ENCODE data around the gene SFPQ.
"Not testable (repeated sequence)": the region's sequence is repeated elsewhere in the genome, so short reads cannot be mapped to it uniquely, and the experiment has no call there.

SFPQ gene, protein sequence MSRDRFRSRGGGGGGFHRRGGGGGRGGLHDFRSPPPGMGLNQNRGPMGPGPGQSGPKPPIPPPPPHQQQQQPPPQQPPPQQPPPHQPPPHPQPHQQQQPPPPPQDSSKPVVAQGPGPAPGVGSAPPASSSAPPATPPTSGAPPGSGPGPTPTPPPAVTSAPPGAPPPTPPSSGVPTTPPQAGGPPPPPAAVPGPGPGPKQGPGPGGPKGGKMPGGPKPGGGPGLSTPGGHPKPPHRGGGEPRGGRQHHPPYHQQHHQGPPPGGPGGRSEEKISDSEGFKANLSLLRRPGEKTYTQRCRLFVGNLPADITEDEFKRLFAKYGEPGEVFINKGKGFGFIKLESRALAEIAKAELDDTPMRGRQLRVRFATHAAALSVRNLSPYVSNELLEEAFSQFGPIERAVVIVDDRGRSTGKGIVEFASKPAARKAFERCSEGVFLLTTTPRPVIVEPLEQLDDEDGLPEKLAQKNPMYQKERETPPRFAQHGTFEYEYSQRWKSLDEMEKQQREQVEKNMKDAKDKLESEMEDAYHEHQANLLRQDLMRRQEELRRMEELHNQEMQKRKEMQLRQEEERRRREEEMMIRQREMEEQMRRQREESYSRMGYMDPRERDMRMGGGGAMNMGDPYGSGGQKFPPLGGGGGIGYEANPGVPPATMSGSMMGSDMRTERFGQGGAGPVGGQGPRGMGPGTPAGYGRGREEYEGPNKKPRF

DNA sequence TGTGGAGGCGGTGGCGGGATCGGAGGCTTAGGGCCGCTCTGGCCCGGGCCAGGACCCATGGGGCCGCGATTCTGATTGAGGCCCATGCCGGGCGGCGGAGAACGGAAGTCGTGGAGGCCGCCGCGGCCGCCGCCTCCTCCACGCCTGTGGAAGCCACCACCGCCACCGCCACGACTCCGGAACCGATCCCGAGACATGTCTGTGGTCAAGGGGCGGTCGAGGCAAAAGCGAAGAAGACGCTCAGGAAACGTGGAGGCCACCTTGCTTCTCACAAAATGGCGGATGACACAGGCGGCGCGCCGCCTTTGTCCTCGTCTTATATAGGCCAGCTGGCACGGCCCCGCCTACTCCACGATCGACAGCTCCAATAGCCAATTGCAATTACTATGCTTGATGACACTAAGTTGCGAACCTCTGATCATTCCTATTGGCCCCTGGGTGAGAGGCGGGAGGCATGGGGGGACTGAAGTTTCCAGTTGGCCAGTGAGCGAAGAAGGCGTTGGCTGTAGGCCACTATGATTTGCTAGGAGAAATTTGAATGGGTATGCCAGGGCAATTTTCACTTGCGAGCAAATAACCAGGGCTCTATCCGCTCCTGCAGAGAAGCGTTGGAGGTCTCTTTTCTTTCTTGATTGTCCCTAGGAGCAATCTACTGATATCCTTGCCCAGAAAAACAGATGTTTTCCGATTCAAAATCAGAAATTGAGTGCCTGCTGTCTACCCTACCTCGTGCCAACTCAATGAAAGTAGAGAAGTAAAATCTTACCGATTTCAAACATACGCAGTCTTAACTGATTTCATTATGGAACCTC, at the start of gene SFPQ:
Gene SFPQ (minus strand): TSS at position 293 of the 812 bp plus-strand sequence. CDS start 96 bp downstream, at position 197.
- peak; percentile 99 for DNase-seq

DNA sequence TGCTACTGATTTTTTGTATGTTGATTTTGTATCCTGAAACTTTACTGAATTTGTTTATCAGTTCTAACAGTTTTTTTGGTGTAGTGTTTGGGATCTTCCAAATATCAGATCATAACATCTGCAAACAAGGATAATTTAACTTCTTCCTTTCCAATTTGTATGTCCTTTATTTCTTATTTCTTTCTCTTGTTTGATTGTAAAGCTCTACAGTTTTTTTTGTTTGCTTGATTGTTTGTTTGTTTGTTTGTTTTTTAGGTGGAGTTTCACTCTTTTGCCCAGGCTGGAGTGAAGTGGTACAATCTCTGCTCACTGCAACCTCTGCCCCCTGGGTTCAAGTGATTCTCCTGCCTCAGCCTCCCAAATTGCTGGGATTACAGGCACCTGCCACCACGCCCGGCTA, 43.8 kb upstream of the SFPQ start:
- DNase-seq, result not testable (repeated sequence)

DNA sequence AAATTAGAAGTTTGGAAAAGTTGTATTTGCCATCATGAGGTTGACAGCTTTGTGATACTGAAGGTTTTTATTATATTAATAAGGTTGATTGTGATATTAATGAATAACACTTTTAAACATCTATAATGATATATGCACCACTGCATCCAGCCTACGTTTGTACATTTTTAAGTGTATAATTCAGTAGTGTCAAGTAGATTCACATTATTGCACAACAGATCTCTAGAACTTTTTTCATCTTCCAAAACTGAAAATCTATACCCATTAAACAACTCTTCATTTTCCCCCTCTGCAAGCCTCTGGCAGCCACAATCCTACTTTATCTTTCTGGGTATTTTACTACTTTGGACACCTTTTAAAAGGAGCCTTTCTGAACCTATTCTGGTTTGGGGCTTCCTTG, 38.3 kb upstream of the SFPQ start:
- DNase-seq, result no peak

GRCh38 chr1:35229587-35230360, 36.8 kb upstream of the SFPQ start:
- DNase-seq, result no peak

DNA sequence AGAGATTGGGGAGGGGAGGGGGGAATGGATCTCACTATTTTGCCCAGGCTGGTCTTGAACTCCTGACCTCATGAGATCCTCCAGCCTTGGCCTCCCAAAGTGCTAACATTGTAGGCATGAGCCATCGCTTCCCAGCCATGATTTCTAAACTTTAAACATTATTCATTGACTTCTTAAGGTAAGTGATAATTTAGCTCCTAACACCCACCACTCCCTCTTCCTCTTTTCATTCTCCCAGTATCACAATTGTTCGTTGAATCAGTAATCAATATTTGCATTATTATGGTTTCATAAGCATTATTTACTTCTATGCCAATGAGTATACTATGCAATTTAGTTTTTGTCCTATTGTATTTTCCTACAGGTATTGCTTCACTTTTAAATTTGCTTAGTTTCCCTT, 33.6 kb upstream of the SFPQ start:
- DNase-seq, result no peak

GRCh38 chr1:35223084-35223630, 30.2 kb upstream of the SFPQ start:
- DNase-seq, result no peak

DNA sequence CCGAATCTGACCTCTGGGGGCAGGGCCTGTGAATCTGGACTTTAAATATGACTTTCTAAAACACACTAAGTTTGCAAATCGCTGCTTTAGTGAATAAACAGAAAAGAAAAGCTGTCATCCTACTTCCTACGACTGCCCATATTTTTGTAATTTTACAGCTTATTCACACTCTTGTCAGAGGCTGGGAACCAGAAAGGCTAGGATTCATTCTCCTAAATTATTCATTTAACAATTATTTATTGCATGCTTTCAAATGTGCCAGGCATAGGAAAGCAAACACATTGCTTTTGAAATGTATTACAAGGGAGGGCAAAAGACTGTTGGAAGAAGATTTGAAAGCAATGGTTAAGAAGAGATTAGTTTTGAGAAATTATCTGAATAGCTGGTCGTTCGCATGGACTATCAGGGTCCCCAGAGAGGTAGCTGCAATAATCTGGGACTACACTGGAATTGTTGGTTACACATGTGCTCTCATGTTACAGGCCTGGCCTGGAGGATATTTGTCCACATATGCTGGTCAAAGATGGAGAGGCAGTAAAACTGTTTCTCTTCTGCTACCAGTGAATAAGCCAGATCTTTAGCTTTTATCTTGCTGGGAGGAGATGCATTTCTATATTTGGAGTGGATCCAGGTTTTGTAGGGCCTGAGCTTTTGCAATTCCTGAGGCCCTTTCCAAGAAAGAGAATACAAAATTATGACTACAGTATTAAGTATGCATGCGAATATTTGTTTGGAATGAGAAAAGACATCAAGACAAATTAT, 29.6 kb upstream of the SFPQ start:
- no peak for DNase-seq

- DNase-seq, result no peak
These were observed 28.0 kb upstream of the SFPQ start for GRCh38 chr1:35220976-35221375.

DNA sequence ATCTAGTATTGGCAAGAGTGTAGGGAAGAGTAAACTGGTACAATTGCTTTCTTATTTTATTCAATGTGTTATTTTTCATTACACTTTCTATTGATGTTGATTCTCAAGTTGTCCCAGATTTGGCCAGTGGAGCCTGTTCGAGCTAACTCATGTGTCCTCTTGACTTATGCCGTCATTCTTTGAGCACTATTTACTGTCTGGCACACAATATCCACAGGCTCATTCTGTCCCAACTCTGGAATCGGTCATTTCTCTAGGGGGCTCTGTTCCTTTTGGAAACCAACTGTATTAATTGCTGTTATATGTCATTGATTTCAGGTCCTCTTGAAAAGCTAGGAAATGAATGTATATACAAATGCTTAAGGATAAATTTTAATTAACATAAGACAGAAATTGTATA, 22.4 kb upstream of the SFPQ start:
- DNase-seq, result no peak

- DNase-seq, result no peak
These were observed 18.1 kb upstream of the SFPQ start for GRCh38 chr1:35211120-35211414.

DNA sequence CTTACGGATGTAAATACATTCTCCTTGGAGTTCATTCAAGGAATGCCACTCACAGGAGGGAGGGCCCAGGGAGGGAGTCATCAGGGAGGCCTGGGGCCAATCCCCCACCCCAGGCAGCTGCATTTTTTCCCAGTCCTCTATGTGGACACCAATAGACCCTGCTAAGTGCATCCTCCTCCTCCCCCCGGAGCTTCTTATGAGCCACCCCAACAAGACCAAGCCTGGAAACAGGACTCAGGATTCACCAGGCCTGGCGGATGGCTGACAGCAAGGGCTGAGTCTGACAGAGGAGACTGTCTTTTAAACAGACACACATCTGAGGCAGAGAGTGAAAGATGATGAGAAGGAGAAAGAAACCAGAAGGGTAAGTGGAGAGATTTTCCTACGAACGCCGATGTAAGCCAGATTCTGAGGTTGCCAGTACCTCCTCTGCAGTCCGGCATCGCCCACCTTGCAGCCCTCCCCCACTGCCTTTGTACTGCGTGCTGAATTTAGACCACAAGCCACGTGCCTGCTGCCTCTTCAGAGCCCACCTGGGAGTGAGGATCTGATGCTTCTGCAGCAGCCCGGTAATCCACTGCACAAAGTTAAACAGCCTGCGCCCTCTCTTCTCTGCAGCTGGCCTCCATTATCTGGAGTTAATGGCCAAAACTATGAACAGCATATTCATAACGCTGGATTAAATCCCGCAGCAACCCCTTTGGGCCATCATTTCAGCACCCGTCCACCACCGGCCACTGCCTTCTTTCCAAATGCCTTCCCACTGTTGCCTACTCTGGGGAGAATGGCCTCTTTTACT, 17.6 kb upstream of the SFPQ start:
- no peak for DNase-seq

GRCh38 chr1:35203295-35203694, 10.3 kb upstream of the SFPQ start:
- DNase-seq, result no peak

GRCh38 chr1:35202048-35202719, 9.2 kb upstream of the SFPQ start:
- peak; percentile 67 for DNase-seq

- no peak for DNase-seq
These were observed 8.7 kb upstream of the SFPQ start for GRCh38 chr1:35201631-35202030.

GRCh38 chr1:35192056-35192852, 691 bp downstream of the SFPQ start:
- DNase-seq, result no peak

- no peak for DNase-seq
These were observed 1.4 kb downstream of the SFPQ start for GRCh38 chr1:35191429-35192055.

- DNase-seq, result no peak
These were observed 2.2 kb downstream of the SFPQ start for GRCh38 chr1:35190784-35191183.

GRCh38 chr1:35188578-35189392, 4.2 kb downstream of the SFPQ start:
- no peak for DNase-seq
